GM19238 (cell line): ENCODE results near the gene CSK.
"Not testable (repeated sequence)": the region's sequence is repeated elsewhere in the genome, so short reads cannot be mapped to it uniquely, and the experiment has no call there.

Experiments used
- DNase-seq: peaks from one replicate; pipeline ENCODE4 v3.0.0; 2011; ENCODE audit warnings: low spot score; ENCODE audit not compliant: insufficient read length

The CSK gene

DNA sequence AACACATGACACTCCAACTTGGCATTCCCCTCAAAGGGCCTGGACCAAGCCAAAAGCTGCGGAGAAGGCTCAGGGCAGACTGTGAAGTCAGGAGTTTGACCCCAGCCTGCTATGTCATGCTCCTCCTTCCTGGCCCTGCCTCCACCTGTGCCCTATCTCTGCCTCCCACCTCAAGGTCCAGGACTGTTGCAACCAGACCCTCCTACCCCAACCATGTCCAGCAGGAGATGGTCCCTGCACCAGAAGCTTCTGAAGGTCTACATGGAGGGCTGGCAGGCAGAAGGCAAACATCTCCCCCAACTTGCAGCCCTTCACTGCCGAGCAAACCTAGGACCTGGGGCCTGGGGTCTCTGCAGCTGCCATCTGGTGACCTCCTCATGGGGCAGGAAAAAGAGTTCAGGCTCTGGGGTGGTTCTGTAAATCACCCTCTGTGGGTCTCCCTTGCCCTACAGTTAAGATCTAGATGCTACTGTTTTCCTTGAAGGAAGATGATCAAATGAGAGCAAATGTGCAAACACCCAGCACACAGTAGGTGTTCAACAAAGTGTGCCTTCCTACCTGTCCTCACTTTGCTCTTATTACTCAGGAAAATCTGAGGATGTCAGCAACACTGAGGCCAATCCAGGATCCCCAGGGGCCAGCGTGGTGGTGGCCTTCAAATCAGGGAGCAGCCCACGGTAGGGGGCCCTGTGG is 11.5 kb upstream of the CSK start:
- no peak for DNase-seq

DNA sequence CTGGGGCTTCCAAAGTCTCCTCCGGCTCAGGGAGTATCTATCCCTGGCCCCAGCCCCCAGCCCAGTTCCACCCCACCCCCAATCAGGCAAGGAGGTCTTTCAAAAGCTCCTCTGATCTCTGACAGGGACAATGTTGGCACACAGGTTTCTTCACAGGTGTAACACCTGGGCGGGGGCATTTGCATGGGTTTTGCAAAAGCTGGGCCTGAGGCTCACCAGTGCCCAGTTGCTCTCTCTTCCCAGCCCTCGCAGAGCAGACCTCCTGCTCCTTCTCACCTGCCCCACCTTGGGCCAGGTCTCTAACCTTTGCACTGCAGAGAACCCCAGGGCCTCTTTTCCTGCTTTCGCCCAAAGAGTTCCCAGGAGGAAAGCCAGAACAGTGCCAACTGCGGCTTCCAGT is 8.6 kb upstream of the CSK start:
- DNase-seq = no peak

DNA sequence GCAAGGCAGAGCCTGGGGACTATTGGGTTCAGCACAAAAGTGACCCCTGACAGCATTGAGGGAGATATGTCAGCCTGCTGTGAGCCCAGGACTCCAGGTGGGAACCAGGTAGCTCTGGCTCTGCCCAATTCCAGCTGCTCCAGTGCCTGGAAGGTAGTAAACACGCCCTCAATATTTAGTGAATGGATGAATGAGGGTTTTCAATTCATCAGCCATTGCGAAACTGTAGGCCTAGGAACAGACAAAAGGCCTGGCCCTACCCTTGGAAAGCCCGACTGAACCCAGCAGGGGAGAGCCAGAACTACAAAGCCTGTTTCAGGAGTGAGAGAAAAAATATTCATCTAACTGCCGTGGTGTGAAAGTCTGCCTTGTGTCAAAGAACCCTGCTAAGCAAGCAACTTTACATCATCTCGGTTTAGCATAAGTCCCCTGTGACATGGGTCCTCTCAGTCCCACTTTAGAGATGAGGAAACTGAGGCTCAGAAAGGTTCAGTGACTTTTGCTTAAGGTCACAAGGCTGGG is 8.1 kb upstream of the CSK start:
- DNase-seq = no peak

DNA sequence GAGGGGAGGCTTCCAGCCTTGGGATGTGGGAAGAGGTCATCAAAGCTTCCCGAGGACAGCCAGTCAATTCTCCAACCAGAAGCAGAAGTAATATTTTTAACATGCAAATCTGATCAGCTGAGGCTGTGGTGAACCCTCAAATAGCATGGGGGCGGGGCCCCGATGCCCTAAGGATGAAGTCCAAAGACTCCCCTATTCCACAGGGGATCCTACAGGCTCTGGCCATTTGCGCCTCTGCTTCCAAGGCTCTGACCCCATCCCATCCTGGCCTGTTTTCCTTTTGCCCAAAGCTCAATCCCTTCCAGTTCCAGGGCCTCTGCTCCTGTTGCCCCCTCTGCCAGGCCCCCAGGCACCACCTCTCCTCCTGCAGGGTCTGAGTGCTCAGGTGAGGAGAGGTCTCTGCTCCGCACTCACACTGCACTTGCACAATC is 6.7 kb upstream of the CSK start:
- DNase-seq = no peak

DNA sequence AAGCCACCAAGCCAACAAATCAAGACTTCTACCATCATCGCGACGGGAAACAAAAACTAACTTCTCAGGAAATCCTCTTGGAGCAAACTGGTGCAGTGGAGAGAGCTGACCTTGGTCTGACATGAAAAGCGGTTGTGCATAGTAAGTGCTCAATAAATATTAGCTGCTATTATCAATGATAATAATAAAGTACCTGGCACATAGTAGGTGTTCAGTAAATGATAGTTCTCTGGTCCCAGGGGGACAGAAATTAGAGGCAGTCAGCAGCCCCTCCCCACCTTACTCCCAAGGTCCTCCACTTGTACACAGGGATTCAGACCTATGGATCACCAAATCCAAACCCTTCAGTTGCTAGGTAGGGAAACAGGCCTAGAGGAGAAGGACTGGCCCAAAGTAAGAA is 6.0 kb upstream of the CSK start:
- DNase-seq = no peak

DNA sequence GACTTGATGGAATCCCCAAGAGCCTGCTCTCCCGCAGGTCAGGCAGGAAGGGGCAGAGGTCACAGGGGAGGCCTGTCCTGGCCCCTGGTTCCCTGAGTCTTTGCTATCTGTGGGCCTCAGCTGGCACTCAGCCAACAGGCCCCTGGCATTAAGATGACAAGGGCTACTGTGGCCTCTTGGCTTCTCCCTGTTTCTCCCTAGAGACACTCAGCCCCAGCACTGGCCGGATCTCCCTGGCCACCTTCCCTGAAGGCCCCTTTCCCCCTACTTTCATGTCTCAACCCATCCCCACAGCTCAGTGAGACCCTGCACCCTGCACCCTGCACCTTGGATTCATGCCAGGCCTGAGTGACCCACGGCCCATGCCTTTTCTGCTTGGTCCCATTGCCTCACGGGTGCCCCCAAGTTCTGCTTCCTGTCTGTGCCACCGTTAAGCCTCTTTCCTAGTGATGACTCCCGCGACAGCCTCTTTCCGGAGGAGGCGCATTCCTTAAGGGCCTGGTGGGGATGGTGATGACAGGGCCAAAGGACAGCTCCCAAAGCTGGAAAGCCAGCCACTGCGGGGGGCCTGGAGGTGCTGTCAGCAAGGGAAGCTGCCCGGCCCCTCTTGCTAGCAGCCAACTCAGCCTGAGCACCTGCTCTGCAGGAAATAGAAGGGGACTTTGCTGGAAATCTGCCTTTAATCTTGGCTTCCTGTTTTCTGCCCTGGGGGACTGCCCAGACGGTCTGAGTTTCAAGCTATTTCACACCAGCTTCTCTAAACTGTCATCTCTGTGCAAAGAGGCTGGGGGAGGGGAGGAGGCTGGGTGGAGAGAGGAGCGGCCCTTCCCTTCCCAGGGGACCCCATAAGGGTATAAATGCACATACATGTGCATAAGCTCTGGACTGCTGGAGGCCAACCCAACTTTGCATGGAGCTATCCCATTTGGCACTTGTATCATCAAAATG is 4.8 kb upstream of the CSK start:
- DNase-seq = peak; percentile 69

DNA sequence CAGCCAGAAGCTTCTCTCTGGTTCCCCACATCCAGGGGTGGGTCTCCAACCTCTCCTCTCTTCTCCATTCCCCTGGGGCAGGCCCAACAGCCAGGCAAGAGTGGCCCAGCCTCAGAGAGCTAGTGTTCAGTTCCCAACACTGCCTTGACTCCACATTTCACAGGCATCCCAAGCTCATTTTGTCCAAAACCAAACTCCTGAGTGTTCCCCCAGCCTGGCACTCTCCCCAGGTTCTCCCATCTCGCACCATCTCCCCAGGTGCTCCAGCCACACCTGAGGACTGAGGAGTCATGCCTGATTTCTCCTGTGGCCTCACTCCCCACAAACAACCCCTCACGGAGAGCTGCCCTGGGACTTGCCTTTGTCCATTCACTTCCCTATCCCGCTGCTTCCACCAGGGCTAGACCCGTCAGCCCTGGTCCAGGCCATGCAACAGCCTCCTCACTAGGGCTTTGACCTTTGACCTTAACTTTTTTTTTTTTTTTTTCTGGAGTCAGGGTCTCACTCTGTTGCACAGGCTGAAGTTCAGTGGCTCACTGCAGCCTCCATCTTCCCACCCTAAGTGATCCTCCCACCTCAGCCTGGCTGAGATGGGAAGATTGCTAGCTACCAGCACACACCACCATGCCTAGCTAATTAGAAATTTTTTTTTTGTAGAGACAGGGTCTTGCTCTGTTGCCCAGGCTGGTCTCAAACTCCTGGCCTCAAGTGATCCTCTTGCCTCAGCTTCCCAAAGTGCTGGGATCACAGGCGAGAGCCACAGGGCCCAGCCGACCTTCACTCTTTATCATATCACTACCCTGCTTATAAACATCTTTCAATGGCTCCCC is 3.9 kb upstream of the CSK start:
- no peak for DNase-seq

DNA sequence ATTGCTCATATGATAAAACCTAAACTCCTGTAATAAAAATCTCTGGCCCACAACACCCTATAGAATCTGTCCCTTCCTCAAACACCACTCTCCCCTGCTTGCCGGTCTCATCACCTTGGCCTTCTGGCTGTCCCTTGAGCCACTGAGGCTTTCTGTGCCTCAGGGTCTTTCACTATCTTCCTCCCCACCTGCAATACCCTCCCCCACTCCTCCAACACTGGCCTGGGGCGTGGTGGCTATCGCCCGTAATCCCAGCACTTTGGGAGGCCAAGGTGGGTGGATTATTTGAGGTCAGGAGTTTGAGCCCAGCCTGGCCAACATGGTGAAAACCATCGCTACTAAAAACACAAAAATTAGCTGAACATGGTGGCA is 3.3 kb upstream of the CSK start:
- DNase-seq = no peak

DNA sequence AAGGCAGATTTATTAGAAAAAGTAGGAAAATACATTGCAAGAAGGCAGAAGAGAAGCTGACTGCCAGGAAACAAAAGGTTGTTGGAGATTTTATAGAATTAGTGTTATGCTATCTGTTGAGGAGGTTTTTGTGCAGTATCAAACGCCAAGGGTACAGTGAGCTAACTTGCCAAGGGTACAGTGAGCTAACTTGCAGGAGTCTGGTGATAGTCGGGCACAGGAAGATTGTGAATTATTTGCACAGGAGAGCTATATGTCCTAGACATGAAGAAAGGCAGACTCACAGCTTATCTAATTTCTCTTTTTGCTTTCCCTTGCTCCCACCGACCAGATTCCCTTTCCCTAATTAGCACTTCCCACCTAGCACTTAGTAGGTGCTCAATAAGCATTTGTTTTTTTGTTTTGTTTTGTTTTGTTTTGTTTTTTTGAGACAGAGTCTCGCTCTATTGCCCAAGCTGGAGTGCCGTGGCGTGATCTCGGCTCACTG is 2.7 kb upstream of the CSK start:
- no peak for DNase-seq

DNA sequence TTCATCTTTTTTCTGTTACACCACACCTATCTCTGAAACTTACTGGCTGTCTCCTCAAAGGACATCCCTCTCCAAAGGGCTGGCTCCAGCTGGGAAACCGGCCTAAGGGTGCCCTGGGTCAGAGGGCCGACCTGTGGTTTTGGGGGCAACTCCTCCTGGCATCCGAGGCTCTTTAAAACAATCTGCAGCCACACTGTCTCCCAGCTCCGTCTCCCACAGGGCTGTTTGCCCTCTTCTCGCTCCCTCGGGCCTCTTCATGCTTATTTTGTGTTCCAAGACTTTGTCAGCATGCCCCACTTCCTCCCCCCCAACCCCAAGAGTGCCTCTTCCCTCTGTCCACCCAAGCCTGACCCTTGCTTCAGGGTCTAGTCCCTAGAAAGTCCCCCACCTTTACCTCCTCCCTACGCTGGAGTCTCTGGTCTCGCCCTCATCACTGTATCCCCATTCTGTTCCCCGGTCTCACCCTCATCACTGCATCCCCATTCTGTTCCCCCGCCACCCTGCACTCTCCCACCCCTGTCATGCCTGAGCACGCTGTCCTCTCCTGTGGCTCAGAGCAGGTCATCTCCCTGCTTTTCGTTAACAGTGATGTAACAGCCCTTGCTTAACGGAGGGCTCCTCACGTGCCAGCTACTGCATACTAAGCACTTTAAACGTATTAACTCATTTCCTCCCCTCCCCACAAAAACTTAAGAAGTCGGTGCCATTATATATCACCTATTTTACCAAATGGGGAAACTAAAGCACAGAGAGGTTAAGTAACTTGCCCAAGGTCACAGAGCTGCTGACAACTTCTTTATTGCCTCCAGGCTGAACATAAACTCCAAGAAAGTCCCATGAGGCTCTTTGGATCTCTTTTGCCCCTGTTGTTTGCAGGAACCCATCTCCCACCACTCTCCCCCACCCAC is 1.1 kb upstream of the CSK start:
- DNase-seq = no peak

DNA sequence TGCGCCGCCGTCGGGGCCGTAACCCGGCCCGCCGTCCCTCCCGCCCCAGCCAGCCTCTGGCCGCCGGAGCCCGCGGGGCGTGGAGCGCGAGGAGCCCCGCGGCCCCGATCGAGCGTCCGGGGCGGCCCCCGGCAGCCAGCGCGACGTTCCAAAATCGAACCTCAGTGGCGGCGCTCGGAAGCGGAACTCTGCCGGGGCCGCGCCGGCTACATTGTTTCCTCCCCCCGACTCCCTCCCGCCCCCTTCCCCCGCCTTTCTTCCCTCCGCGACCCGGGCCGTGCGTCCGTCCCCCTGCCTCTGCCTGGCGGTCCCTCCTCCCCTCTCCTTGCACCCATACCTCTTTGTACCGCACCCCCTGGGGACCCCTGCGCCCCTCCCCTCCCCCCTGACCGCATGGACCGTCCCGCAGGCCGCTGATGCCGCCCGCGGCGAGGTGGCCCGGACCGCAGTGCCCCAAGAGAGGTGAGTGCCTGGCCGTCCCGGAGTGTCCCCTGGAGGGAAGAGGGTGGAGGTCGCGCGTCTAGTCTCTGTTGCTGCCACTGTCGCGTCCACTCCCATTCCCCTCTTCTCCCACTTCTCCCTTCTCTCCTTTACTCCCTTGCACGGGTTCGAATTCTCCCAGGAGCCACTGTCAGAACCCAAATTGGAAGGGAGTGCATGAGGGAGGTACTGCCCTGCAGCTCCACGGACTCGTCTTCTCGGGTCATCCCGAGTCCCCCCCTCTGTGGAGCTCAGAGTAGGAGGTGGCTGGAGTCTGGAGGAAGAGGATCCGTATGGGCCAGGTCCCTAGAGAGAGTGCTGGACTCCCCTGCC is 585 bp downstream of the CSK start:
- DNase-seq = no peak

DNA sequence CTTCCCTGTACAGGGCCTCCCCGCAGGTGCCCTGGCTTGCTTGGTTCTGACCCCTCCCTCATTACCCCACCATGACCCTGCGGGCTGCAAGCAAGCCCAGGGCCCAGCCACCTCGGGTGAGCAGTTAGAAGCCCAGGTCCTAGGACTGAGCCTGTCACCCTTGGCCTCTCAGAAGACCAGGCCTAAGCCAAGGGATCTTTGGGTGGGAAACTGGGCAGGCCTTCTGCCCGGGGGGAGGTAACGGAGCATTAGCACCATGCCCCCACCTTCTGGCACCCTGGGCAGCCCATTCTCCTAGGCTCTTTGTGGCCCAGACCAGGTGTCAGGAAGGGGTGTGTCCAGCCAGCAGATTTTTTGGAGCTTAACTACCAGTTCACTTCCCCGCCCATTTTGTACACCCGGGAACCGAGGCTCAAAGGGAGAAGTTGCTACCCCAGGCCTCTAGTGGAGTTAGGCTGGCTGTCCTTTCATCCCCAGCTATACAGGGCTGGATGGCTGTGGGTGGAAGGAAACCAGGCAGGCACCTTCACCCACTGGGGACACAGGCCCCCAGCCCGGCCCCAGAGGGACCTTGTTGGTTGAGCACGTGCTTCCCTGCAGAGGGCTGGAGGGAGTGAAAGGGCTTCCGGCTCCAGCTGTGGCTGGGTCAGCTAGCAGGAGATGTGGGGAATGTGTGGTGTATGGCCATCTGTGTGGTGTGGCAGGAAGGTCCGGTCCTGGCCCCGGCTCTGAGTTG is 1.4 kb downstream of the CSK start:
- no peak for DNase-seq

DNA sequence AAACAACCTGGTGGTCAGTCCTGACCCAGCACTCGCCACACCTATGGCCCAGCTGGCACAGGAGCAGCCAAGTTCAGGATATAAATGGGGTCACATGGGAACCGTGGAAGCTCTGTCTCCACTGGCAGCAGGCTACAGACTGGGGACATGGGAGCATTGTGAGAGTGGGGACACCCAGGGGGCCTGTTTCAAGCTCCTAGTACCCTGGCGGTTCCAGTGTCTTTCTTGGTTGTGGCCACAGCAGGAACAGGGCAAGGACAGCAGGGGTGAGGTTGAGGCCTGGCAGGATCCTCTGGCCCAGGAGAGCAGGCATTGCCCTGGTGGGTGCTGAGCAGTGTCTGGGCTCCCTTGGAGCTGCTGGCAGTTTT is 1.9 kb downstream of the CSK start:
- no peak for DNase-seq

DNA sequence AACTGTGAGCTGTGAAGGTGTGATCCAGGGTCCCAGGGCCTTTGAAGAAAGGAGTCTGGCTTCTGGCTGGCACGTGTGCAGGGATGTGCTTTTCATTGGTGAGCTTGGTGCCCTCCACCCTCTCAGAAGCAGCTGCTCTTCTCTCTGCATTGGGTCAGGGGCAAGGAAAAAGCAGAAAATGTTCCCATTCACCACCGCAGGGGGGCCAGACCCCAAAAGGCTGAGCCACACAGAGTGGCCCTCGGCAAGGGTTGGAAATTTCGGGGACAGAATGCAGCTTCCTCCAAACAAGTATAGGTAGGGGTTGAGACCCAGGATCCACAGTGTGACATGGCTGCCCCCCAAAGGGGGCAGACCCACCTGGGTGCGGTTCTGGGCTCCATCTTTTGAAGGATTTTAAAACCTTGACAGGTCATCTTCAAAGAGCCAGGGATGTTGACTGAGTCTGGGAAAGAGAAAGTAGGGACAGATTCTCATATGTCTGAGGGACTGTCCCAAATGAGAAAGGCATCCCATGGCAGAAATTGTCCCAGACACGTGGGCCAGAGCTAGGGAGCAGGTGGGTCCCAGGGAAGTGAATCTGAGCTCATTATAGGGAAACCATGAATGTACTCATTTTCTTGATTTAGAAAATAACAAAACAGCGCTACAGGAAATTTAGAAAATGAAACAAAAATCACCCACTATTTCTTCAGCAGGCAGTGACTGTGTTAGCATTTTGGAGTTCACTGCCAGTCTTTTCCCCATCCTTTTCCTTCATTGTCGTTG is 2.7 kb downstream of the CSK start:
- DNase-seq = no peak

DNA sequence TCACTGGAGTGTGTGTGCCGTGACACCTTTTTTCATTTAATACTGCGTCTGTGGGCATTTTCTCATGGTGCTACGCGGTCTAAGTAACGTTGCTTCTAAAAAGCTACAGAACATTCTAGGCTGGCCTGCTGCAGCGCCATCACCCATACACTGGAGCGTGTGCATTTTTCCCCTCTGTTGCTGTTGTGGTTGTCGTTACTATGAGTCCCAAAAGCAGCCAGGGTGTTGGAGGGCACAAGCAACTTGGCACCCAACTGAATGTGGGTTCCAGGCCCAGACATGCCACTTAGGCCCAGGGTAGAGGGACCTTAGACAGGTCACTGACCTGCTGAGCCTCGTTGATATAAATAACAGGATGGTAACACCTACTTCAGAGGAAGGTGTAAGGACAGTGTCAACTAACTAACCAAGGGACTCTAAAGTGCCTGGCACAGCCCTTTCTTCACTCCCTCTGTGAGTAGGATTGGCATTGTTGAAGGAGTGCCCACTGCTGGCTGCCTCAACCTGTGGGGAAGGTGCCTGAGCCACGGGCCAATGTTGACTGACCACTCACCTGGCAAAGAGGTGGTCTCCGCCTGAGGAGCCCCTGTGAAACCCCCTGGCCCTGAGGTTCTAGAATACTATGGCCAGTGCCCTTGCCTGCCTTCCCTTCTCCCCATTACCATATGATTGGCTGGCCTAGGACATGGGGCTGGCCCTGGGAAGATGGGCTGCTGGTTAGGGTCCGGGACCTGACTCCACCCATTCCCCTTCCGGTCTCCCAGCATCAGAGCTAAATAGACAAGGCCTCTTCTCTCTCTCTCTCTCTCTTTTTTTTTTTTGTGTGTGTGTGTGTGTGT is 3.5 kb downstream of the CSK start:
- no peak for DNase-seq

DNA sequence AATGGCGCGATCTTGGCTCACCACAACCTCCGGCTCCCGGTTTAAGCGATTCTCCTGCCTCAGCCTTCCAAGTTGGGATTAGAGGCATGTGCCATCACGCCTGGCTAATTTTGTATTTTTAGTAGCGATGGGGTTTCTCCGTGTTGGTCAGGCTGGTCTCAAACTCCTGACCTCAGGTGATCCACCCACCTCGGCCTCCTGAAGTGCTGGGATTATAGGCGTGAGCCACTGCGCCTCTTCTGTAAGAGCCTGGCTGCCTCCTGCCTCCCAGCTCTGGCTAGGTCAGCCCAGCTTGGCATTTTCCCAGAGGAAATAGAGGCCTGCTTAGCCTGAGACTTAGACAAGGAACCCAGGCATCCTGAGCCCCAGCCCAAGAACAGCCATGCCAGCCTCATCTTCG is 4.2 kb downstream of the CSK start:
- DNase-seq = not testable (repeated sequence)

DNA sequence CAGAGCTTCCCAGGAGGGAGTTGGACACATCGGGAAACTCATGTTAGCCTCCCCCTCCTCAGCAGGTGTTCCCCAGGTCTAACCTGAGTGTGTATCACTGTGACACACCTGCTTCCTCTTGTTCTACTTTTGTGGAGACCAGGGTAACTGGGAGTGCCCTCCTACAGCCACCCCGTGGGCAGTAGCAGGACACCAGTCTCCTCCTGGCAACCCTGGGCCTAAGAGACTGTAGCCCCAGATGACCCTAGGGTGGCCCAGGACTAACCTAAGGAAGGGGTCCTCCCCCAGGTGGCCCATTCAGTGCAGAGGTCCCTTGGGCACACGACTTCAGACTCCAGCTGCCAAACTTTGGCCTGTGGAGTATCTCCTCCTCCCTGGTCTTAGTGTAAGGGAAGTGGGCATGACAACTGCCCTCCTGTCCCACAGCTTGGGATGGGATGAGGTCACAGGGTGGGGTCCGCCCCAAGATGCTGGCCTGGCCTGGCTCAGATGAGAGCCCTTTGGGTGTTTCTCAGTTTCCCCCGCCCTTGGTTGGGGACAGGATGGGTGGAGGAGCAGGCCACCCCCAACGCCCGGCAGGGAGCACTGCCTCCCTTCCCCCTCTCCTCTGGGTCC is 4.8 kb downstream of the CSK start:
- no peak for DNase-seq
